Erythroblast (primary cell): ENCODE measurements around the gene COPE.

Source experiments
- DNase-seq, 2 experiments: peaks; one replicate each; lab custom pipeline; 2025; lab: John Stamatoyannopoulos, UW
- GATA1 ChIP-seq: IDR thresholded peaks from 2 replicates; pipeline ENCODE4 v1.6.1; 2011; ENCODE audit warnings: low read depth, mild to moderate bottlenecking, control low read depth, low read length, moderate library complexity
- POLR2A ChIP-seq: IDR thresholded peaks from 2 replicates; pipeline ENCODE4 v1.6.1; 2011; ENCODE audit warnings: mild to moderate bottlenecking, low read length

COPE gene

DNA sequence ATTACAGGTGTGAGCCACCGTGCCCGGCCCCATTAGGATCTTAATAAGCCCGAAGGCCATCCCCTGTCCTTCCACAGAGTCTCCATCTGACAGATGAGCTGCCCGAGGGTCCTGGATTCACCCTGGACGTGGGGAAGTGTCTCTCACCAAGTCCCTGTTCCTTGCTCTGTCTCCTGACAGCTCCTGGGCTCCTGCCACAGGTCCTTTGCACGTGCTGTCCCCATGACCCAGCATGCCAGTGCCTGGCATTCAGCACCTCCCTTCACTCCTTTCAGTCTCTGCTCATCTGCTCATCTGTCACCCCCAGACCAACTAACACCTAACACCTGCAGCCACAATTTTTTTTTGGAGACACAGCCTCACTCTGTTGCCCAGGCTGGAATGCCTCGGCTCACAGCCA lies 37.7 kb downstream of the COPE start:
- DNase-seq, result no peak
- no peak for TF ChIP-seq POLR2A
- no peak for TF ChIP-seq GATA1

DNA sequence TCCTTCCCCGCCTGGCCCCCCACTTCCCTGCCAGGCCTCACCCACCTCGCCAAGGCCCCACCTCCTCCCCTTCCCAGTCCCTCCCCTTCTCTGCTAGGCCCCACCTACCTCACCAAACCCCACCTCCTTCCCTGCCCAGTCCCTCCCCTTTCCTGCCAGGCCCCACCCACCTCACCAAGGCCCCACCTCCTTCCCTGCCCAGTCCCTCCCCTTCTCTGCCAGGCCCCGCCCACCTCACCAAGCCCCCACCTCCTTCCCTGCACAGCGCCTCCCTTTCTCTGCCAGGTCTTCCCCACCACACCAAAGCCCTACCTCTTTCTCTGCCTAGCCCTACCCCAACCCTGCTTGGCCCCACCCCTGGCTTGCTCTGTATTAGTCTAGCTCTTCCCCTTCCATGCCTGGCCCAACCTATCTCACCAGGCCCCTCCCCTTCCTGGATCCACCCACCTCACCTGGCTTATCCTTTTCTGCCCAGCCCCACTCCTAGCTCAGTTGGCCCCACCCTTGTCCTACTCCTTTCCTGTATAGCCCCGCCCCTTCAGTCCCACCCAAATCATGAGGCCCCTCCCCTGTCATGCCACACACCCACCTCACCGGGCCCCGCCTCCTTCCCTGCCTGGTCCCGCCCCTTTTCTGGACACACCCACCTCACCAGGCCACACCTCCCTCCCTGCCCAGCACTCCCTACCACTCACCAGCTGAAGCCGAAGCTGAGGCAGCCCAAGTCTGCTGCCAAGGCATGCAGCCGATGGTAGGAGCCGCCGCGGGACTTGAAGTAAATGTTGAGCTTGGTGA lies 39.4 kb downstream of the COPE start:
- TF ChIP-seq POLR2A, result no peak
- TF ChIP-seq GATA1, result no peak
- peak; percentile 73 to 77 for DNase-seq

DNA sequence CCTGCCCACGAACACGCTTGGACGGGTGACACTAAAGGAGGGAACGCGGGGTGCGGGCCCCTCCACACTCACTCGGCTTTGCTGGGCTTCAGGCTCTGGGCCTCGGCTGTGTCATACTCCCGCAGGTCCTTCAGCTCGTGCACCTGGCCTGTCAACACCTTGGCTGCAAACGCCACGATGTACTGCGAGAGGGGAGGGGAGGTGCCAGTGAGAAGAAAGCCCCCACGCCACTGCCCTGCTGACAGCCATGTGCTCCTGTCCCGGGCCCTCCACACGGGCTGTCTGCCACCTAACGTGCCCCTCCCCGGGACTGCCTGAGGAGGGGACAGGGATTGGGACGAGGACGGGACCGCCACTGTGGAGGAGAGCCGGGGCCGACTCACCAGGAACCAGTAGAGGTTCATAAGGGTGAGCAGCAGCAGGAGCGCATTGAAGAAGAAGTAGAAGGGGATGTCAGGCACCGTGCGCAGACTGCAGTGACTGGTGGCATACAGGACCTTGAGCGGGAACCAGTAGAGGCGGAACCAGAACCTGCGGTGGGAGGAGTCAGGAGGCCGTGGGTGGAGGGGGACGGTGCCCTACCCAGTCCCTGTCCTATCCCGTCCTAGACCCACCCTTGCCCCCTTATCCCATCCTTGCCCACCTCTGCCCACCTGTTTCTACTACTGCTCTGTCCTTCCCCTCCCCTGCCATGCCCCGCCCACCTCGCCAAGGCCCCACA lies 40.2 kb downstream of the COPE start:
- no peak for TF ChIP-seq GATA1
- no peak for TF ChIP-seq POLR2A

DNA sequence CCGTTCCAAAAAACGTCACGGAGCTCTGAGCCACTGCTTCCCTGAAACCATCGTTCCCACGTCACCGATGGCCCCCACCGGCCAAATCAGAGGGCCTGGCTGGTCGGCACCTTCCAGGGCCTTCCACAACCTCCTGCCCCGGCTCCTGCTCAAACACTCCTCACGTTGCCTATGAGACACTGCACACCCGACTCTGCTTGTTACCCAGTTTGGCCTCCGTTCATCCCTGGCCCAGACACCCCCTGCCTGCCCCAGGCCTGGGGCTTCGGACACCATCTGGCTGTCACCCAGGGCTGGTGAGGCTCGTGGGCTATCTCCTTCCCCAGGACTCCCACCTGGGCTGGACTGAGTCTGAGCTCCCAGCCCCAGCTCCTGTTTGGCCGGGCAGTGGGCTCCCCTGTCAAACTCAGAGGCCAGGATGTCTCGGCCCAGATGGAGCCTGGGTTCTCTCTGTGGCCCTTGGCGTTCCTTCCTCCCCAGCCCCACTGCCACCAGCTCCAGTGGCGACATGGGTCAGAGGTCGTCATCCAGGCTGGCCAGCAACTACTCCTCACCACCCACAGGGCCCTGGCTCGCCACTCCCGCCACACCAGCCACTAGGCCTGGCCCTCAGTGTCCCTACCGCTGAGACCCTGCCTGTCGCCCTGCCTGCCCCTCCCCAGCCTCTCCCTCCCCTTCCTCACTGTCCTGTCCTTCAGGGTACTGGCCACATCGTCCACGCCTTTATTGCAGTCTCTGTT lies 41.0 kb downstream of the COPE start:
- TF ChIP-seq GATA1 (no peak), POLR2A (no peak)
- DNase-seq, result no peak

More for the DNA sequence above, 40.2 kb downstream of the COPE start:
- DNase-seq, result no peak

DNA sequence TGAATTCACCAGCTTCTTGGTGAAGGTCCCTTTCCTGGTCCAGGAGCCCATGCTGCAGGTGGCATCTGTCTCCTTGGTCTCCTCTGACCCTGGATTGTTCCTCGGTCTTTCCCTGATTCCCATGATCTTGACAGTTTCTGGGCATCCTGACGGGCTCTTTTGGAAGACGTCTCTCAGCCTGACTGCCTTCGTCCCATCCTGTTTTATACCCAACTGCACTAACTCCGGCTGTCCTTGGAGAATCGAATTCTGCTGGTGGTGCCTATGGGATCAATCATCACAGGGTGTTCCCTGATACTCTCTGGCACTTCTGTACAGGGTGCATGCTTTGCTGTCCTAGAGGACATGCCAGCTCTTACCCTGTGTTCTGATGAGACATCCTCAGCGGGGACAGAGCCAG lies 42.3 kb downstream of the COPE start:
- TF ChIP-seq POLR2A (no peak), GATA1 (no peak)
- no peak for DNase-seq

DNA sequence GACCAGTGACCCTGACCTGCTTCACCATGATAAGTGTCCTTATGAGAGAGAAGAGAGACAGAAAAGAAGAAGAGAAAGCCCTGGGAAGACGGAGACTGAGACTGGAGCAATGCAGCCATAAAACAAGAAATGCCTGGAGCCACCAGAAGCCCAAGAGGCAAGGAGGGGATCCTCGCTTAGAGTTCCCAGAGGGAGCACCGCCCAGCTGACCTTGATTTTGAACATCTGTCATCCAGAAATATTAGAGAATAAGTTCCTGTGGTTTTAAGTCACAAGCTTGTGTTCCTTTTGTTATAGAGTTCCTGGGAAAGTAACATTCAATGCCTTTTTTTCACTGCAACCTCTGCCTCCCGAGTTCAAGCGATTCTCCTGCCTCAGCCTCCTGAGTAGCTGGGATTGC lies 43.5 kb downstream of the COPE start:
- DNase-seq, result no peak
- no peak for TF ChIP-seq GATA1
- no peak for TF ChIP-seq POLR2A

DNA sequence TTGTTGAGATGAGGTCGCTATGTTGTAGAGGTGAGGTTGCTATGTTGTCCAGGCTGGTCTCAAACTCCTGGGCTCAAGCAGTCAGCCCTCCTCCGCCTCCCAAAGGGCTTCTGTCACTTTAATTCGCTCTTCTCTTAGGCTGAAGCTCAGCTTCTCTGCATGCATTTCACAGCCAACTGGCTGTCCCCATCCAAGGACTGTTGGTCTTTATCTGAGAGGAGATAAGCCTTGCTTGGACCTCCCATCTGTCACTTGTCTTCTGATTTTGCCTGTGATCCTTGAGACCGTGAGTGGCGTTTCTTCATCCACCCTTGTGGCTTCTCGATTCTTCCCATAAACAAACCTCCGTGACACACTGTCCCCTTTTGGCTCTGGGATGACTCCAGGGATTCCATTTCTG lies 47.6 kb downstream of the COPE start:
- DNase-seq, result peak in 1 of 2 experiments; percentile 20
- TF ChIP-seq POLR2A (no peak), GATA1 (no peak)

DNA sequence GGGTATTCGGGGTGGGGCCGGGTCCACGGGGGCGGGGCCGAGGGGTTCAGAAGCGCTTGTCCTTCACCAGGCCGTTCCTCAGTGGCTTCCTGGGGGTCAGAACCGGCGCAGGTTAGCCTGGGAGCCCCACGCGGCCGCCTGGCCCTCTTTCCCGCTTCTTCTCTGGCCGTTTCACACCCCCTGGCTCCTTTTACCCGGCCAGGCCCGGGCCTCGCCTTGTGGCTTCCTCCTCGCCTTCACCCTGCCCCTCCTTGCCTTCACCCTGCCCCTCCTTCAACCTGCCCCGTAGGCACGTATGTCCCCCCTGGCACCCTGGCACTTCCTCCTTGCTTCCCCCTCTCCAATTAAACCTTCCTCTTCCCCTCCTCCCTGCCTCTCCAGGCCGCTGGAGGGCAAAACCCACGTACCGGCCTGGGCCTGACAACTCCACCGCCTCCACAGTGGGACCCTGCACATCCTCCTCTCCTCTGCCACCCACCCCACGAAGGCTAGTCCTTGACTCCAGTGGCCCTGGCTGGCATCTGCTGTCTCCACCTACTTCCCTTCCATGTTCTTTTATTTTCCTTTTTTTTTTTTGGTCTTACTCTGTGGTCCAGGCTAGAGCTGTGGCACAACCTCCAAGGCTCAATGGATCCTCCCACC lies 48.5 kb downstream of the COPE start:
- TF ChIP-seq GATA1, result no peak
- no peak for TF ChIP-seq POLR2A

DNA sequence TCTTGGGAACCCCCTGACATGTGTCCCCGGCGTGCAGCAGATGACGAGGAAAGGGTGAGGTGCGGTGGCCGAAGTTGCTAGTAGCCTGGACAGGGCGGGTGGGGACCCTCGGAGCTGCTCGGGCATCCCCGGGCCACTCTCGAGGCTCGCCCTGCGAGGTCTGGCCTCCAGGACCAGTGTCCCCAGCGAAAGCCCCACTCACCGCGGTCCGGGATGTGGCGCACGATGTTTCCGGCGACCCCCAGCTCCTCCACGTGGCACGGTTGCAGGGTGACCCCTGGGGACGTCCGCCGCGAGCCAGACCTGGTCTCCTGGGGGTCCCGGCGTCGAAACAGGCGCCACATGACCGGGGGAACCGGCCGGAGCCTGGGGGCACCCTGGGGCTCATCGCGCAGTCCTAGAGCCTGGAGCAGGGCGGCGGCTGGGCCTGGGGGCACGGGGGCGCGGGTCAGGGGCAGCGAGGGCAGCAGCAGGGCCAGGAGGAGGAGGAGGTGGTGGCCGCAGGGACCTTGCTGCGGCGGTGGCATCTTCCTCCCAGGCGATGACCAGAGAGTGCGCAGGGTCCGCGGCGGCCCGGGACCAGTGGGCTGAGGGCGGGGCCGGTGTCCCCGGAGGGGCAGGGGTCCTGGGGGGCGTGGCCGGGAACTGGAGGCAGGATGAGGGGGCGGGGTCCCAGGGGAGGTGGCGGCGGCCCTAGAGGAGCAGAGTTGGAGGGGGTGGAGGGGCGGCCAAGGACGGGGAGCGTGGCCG lies 49.2 kb downstream of the COPE start:
- TF ChIP-seq GATA1 (no peak), POLR2A (no peak)
- DNase-seq, result no peak

More for the DNA sequence above, 48.5 kb downstream of the COPE start:
- DNase-seq, result no peak

DNA sequence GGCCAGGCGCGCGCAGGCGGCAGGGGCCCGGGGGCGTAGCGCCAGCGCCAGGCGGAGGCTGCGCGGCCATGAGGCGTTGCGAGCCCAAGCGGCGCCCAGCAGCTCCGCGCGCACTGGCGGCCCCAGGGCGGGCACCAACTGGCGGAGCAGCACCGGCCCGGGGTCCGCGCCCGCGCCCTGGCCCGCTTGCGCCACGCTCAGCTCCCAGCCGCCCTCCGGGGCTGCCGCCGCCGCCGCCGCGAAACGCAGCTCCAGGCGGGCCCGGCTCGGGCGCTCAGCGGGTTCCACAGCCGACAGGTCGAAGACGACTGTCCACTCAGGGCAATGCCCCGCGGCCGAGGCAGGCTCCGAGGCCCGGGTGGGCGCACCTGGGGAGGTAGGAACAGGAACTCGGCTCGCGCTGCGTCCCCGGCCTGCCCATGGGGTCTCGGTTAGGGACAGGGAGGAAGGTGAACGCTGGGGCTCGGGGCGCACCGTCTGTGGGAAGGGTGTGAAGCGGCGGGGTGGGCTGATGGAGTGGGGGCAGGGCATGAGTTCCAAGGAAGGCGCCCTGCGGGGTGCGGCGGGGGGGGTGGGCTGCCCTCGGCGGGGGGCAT lies 50.1 kb downstream of the COPE start:
- DNase-seq, result no peak
- TF ChIP-seq POLR2A (no peak), GATA1 (no peak)

DNA sequence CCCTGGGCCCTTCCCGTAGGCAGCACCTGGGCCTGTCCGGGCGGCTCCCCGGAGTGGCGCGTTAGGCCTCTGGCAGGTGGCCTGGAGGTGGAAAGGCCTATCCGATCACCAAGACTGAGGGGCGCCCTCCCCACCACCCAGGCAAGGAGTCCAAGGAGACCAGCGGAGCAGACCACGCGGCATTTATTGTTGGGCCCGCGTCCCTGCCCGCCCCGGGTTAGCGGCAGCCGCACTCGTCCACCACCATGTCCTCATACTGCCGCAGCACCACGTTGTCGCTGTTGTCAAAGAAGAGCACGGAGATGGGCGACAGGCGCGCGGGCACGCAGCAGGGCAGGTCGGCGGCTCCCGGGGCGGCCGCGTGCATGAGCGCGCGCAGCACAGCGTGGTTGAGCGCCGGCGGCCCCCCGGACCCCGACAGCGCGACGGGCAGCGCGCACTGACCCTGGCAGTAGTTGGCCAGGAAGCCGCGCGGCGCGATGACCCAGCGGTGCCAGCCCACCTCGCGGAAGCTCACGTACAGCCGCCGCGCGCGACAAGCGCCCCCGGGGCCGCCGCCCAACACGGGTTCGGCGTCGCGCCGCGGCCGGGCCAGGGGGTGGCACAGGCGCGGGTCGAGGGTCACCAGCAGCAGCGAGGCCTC lies 50.7 kb downstream of the COPE start:
- no peak for DNase-seq

DNA sequence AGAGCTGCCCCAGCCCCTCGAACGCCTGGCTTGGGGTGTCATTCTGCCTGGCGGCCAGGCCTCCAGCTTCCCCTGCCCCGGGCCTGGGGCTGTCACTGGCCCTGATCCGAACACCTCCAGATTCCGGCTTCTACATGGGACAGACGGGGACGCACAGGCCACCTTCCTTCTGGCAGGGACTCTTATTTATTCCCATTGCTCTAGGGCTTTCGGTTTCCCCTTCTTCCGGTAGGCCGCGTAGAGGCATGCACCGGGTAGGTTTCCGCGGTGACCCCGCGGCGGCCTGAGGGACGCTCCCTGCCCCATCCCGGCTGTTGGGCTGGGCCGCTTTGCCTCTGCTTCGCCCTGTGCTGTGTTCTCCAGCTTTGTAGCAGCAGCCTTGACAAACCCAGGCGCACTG lies 51.4 kb downstream of the COPE start:
- TF ChIP-seq GATA1, result no peak
- no peak for TF ChIP-seq POLR2A

More for the DNA sequence above, 50.7 kb downstream of the COPE start:
- TF ChIP-seq GATA1, result no peak
- no peak for TF ChIP-seq POLR2A

More for the DNA sequence above, 51.4 kb downstream of the COPE start:
- no peak for DNase-seq
